H9 (cell line): ENCODE measurements around the gene TRIM44. TPM values are rescaled to one million over a fixed set of nuclear protein-coding genes. Genes with fewer than 3 reads are reported as not detected.

Experiments used
- DNase-seq: peaks from one replicate; pipeline ENCODE4 v3.0.0-alpha.2; 2017
- H2AFZ ChIP-seq: one replicate; pipeline ENCODE4 v1.6.1; 2013; ENCODE audit warnings: mild to moderate bottlenecking, low read length, control low read depth, moderate library complexity
- H2AK5ac ChIP-seq: 2 replicates; pipeline ENCODE4 v1.6.1; 2013; ENCODE audit warnings: low read length, control low read depth, mixed read lengths; ENCODE audit not compliant: insufficient read length
- H2BK120ac ChIP-seq: one replicate; pipeline ENCODE4 v1.6.1; 2013; ENCODE audit warnings: low read depth, mild to moderate bottlenecking, low read length, control low read depth, inconsistent platforms; ENCODE audit not compliant: poor library complexity, severe bottlenecking
- H2BK12ac ChIP-seq: 2 replicates; pipeline ENCODE4 v1.6.1; 2013; ENCODE audit warnings: low read length, control low read depth, mixed read lengths, low read depth; ENCODE audit not compliant: insufficient read length
- H2BK15ac ChIP-seq: 2 replicates; pipeline ENCODE4 v1.6.1; 2013; ENCODE audit warnings: low read depth, low read length, control low read depth
- H2BK20ac ChIP-seq: one replicate; pipeline ENCODE4 v1.6.1; 2013; ENCODE audit warnings: low read depth, mild to moderate bottlenecking, low read length, control low read depth, inconsistent platforms; ENCODE audit not compliant: poor library complexity, severe bottlenecking
- H2BK5ac ChIP-seq: 2 replicates; pipeline ENCODE4 v1.6.1; 2013; ENCODE audit warnings: low read length, control low read depth, mixed read lengths; ENCODE audit not compliant: insufficient read length
- H3K14ac ChIP-seq: 2 replicates; pipeline ENCODE4 v1.6.1; 2013; ENCODE audit warnings: low read length, control low read depth; ENCODE audit not compliant: insufficient read depth
- H3K18ac ChIP-seq: 2 replicates; pipeline ENCODE4 v1.6.1; 2013; ENCODE audit warnings: low read depth, mild to moderate bottlenecking, mixed read lengths, low read length, control low read depth; ENCODE audit not compliant: insufficient read length
- H3K23ac ChIP-seq: 2 replicates; pipeline ENCODE4 v1.6.1; 2013; ENCODE audit warnings: low read length, control low read depth, mixed read lengths, low read depth; ENCODE audit not compliant: insufficient read length
- H3K23me2 ChIP-seq: 2 replicates; pipeline ENCODE4 v1.6.1; 2013; ENCODE audit warnings: low read depth, mild to moderate bottlenecking, mixed read lengths, low read length, control low read depth; ENCODE audit not compliant: insufficient read length, poor library complexity, severe bottlenecking
- H3K27ac ChIP-seq: 2 replicates; pipeline ENCODE4 v1.5.1; 2013; ENCODE audit warnings: low read length, control low read depth, mixed read lengths, low read depth; ENCODE audit not compliant: insufficient read length
- H3K27me3 ChIP-seq: 2 replicates; pipeline ENCODE4 v1.6.1; 2013; ENCODE audit warnings: low read length, control low read depth, inconsistent platforms; ENCODE audit not compliant: insufficient read depth
- H3K4ac ChIP-seq: 2 replicates; pipeline ENCODE4 v1.6.1; 2013; ENCODE audit warnings: low read depth, mild to moderate bottlenecking, control low read depth, inconsistent platforms, low read length, moderate library complexity
- H3K4me1 ChIP-seq: 2 replicates; pipeline ENCODE4 v1.6.1; 2013; ENCODE audit warnings: low read length, control low read depth, inconsistent platforms; ENCODE audit not compliant: insufficient read depth
- H3K4me2 ChIP-seq: 2 replicates; pipeline ENCODE4 v1.6.1; 2013; ENCODE audit warnings: low read length, control low read depth, mixed read lengths; ENCODE audit not compliant: insufficient read length, insufficient read depth
- H3K56ac ChIP-seq: 2 replicates; pipeline ENCODE4 v1.6.1; 2013; ENCODE audit warnings: low read depth, mild to moderate bottlenecking, mixed read lengths, low read length, control low read depth; ENCODE audit not compliant: insufficient read length
- H3K79me1 ChIP-seq: 2 replicates; pipeline ENCODE4 v1.6.1; 2013; ENCODE audit warnings: low read depth, mild to moderate bottlenecking, moderate library complexity, low read length, control low read depth, inconsistent platforms; ENCODE audit not compliant: insufficient read depth, poor library complexity, severe bottlenecking
- H3K79me2 ChIP-seq: 2 replicates; pipeline ENCODE4 v1.6.1; 2013; ENCODE audit warnings: low read length, control low read depth, inconsistent platforms; ENCODE audit not compliant: insufficient read depth
- H3K9ac ChIP-seq: 2 replicates; pipeline ENCODE4 v1.6.1; 2013; ENCODE audit warnings: low read length, control low read depth, mixed read lengths; ENCODE audit not compliant: insufficient read length; ENCODE audit errors: extremely low read depth
- H3K9me3 ChIP-seq: one replicate; pipeline ENCODE4 v1.6.1; 2013; ENCODE audit warnings: low read depth, low read length, inconsistent platforms; ENCODE audit not compliant: control insufficient read depth
- H3T11ph ChIP-seq: one replicate; pipeline ENCODE4 v1.6.1; 2013; ENCODE audit warnings: mild to moderate bottlenecking, low read length, control low read depth, inconsistent platforms
- H4K20me1 ChIP-seq: one replicate; pipeline ENCODE4 v1.6.1; 2013; ENCODE audit not compliant: control insufficient read depth, insufficient read length, insufficient read depth
- H4K5ac ChIP-seq: 2 replicates; pipeline ENCODE4 v1.6.1; 2013; ENCODE audit warnings: low read depth, mild to moderate bottlenecking, mixed read lengths, low read length, control low read depth; ENCODE audit not compliant: insufficient read length
- H4K8ac ChIP-seq: replicated peaks from 2 replicates; pipeline ENCODE4 v1.6.1; 2013; ENCODE audit warnings: low read length, control low read depth, mixed read lengths, low read depth; ENCODE audit not compliant: insufficient read length
- H4K91ac ChIP-seq: 2 replicates; pipeline ENCODE4 v1.6.1; 2013; ENCODE audit warnings: low read depth, mild to moderate bottlenecking, moderate library complexity, mixed read lengths, low read length, control low read depth; ENCODE audit not compliant: insufficient read length
- H3K27ac Mint-ChIP-seq, 3 experiments: 2 replicates in 2 of 3; 3 replicates in 1 of 3; pipeline ENCODE4 v1.8.0; 2020 to 2021; ENCODE audit warnings: mixed read lengths in 3 of 3, mild to moderate bottlenecking in 1 of 3, moderate library complexity in 1 of 3
- H3K27me3 Mint-ChIP-seq: 2 replicates; pipeline ENCODE4 v1.8.0; 2021; ENCODE audit warnings: low read depth, mild to moderate bottlenecking, moderate library complexity, mixed read lengths
- H3K36me3 Mint-ChIP-seq, 3 experiments: 2 replicates in 2 of 3; 3 replicates in 1 of 3; pipeline ENCODE4 v1.8.0; 2020 to 2021; ENCODE audit warnings: low read depth in 3 of 3, mixed read lengths in 3 of 3; ENCODE audit not compliant: insufficient read depth in 1 of 3
- H3K4me1 Mint-ChIP-seq, 2 experiments: 2 replicates each; pipeline ENCODE4 v1.8.0; 2020; ENCODE audit warnings: mixed read lengths in 2 of 2
- H3K4me3 Mint-ChIP-seq, 2 experiments: 2 replicates in 1 of 2; 3 replicates in 1 of 2; pipeline ENCODE4 v1.8.0; 2020 to 2021; ENCODE audit warnings: mild to moderate bottlenecking in 2 of 2, mixed read lengths in 2 of 2, moderate library complexity in 1 of 2
- H3K9me3 Mint-ChIP-seq, 2 experiments: 2 replicates in 1 of 2; 3 replicates in 1 of 2; pipeline ENCODE4 v1.8.0; 2020; ENCODE audit warnings: mild to moderate bottlenecking in 2 of 2, mixed read lengths in 2 of 2, moderate library complexity in 1 of 2
- WGBS: extraction: QIAGEN DNeasy Blood & Tissue Kit; methylation state at CpG from one replicate; pipeline ENCODE4 v1.1.7; 2013; ENCODE audit warnings: missing lambda C conversion rate, low lambda C conversion rate, mixed read lengths; ENCODE audit not compliant: insufficient read length; ENCODE audit errors: extremely low coverage; 5-methylcytosine and 5-hydroxymethylcytosine counted together
- total RNA-seq: library from RNA; stranded (reverse); gene quantifications from 2 replicates; pipeline ENCODE4 v1.2.1, GENCODE V29; 2021
- TF ChIP-seq, protein P1 (sequence below): fragments of 200-600 bp; sonication (generic); conservative IDR thresholded peaks from 3 replicates; pipeline ENCODE4 v1.8.0; 2021; ENCODE audit warnings: antibody characterized with exemption, mild to moderate bottlenecking

The TRIM44 gene
- total RNA-seq, 1 experiment from 2014 or later, result 37.7 TPM

DNA sequence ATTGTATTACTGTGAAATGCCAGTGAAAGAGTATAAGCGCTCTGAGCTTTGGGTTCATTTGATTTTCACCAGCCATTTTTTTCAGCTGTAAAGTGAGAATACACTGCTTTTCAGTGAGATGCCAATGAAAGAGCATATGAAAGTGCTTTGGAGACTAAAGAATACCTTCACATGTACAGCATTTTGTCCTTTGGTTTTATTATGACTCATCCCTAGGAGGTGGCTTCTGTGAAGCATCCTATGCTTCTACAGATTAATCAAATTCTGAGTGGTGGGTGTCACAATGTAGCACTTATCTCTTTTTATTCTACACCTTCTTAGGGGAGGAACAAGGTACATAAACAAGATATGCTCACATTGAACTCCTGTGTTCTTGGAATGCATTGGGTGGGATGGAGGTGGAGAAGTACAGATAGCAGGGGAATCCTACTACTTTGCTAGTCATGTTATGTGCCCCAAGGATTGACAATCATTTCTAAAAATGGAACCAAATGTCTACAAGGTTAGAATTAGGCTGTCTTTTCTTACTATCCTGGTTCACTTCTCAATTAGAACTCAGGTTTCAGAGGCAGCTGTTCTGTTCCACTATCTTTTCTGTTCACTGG lies 18.7 kb downstream of the TRIM44 start:
- H3K79me1 ChIP-seq, result no peaks in the 10 kb centered on the region
- H2BK5ac ChIP-seq, result no peak overlapping the region
- no peaks in the 10 kb centered on the region for H3K23me2 ChIP-seq
- no peak overlapping the region for H2AFZ ChIP-seq
- no peak overlapping the region for H2BK12ac ChIP-seq
- H3K23ac ChIP-seq, result no peak overlapping the region
- no peak overlapping the region for H2BK120ac ChIP-seq
- H3K27ac ChIP-seq, result no peak overlapping the region
- TF ChIP-seq, protein P1, sequence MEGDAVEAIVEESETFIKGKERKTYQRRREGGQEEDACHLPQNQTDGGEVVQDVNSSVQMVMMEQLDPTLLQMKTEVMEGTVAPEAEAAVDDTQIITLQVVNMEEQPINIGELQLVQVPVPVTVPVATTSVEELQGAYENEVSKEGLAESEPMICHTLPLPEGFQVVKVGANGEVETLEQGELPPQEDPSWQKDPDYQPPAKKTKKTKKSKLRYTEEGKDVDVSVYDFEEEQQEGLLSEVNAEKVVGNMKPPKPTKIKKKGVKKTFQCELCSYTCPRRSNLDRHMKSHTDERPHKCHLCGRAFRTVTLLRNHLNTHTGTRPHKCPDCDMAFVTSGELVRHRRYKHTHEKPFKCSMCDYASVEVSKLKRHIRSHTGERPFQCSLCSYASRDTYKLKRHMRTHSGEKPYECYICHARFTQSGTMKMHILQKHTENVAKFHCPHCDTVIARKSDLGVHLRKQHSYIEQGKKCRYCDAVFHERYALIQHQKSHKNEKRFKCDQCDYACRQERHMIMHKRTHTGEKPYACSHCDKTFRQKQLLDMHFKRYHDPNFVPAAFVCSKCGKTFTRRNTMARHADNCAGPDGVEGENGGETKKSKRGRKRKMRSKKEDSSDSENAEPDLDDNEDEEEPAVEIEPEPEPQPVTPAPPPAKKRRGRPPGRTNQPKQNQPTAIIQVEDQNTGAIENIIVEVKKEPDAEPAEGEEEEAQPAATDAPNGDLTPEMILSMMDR, result no peak
- no peaks in the 10 kb centered on the region for H3K4me1 ChIP-seq
- H3K4me3 Mint-ChIP-seq, result no peak overlapping the region
- H3K56ac ChIP-seq, result no peak overlapping the region
- no CpG with 5 or more reads among the region's 1 CpG for WGBS
- H3K27me3 ChIP-seq, result no peaks in the 10 kb centered on the region
- H3K9ac ChIP-seq, result no peak overlapping the region
- H2BK20ac ChIP-seq, result no peak overlapping the region
- H3K27me3 Mint-ChIP-seq, result no peaks in the 10 kb centered on the region
- no peak overlapping the region for H2AK5ac ChIP-seq
- no peak overlapping the region for H3K18ac ChIP-seq
- DNase-seq, result no peak
- no peak overlapping the region for H3K4ac ChIP-seq
- no peak overlapping the region for H4K91ac ChIP-seq
- peaks cover 6 to 14% of the 10 kb centered on the region in 2 experiments for H3K4me1 Mint-ChIP-seq
- H3K9me3 ChIP-seq, result no peaks in the 10 kb centered on the region
- no peak overlapping the region for H4K5ac ChIP-seq
- H2BK15ac ChIP-seq, result no peak overlapping the region
- H4K20me1 ChIP-seq, result no peaks in the 10 kb centered on the region
- H3K27ac Mint-ChIP-seq, result no peak overlapping the region
- 0 out of 2 replicates have a peak, but pooled peaks cover 2% of the 10 kb centered on the region for H3K79me2 ChIP-seq
- no peaks in the 10 kb centered on the region for H3K9me3 Mint-ChIP-seq
- no peak overlapping the region for H3T11ph ChIP-seq
- peaks cover 2 to 12% (median 11%) of the 10 kb centered on the region in 3 experiments; a peak in 6 of 7 replicates for H3K36me3 Mint-ChIP-seq
- H3K4me2 ChIP-seq, result no peak overlapping the region
- H3K14ac ChIP-seq, result no peak overlapping the region
- no peak overlapping the region for H4K8ac ChIP-seq
